SIG-M5 (cell line): ENCODE measurements around the gene CASTOR1.
"Not testable (repeated sequence)": the region's sequence is repeated elsewhere in the genome, so short reads cannot be mapped to it uniquely, and the experiment has no call there.

Source experiments
- DNase-seq: peaks from one replicate; lab custom pipeline; 2025; lab: John Stamatoyannopoulos, UW

CASTOR1 gene

DNA sequence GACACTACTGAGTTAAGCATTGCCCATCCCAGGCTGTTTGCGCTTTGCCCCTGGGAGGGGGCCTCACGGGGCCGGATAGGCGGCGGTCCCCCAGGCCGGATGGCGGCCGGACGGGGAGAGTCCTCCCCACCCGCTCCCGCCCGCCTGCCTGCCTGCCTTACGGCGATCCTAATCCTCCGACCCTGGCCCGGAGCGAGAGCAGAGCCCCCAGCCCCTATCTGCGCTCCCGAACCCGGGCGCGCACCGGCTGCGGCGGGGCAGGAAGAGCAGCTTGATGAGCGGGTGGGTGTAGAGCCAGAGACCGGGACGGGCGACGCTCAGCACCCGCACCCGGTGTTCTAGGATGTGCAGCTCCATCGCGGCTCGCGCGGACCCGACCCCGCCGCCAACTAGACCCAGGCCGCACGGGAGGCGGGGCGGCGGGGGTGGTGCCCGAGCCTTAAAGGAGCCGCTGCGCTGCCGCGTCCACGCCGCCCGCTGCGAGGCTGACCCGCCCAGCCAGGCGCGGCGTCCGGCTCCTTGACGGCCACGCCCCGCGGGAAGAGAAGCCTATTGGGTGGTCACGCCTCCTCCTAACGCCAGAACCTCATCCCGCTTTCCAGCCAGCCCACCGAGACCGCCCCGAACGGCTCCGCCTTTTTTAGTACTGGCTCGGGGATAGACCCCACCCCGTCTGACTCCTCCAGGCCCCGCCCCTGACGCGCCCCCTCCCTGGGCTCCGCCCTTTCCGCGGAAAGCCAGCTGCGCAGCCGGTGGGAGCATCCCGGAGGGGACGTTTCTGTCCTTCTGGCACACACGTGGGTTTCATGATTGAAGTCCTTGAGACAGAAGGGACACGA, at the start of gene CASTOR1:
Gene CASTOR1, minus strand, starts transcription at position 365 of the 839 bp plus-strand sequence. Its CDS starts 8 bp downstream, at position 357.
- DNase-seq: no peak

DNA sequence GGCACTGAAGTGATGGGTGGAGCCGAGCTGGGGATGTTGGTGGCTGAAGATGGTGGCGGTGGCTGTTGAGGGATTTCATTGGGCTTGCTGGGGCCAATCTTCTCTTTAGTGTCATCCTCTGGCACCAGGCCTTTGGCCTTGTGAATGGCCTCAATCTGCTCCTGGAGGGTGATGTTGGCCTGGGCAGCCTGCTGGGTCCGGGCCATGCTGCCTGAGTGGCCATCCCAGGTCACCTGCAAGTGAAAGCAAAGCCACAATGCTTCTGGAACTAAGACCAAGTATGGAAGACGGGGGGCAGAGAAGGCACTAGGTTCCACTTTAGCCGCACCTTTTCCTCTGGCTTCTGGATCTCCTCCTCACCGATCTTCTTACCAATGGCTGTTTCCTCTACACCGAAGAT, 49.5 kb upstream of the CASTOR1 start:
- no peak for DNase-seq

DNA sequence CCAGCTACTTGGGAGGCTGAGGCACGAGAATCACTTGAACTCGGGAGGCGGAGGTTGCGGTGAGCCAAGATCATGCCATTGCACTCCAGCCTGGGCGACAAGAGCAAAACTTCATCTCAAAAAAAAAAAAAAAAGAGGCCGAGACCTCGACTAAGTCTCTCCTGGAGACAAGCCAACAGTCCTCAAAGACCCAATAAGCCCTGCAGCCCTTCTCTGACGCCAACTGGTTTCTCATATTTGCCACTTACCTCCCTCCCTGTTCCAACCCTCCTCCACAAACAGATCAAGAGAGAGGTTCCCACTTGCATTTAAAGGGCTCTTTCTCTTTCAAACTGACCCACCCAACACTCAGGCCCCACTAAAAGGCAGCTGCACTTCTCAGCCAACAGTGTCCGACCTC, 49.0 kb upstream of the CASTOR1 start:
- DNase-seq: not testable (repeated sequence)

DNA sequence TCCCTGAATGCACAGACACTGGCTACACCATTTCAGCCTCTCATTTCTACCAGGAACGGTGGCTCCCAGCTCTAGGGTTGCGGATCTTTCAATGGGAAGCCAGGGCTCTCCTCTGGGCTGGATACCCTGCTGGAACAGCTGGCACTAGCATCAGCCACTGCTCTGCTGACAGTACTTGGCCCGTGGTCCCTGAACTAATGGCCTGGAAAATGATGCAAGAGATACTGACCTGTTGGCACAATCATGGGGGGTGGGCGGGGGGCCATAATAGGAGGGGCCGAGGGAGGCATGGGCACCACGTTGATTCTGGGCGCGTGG, 48.1 kb upstream of the CASTOR1 start:
- DNase-seq: no peak

DNA sequence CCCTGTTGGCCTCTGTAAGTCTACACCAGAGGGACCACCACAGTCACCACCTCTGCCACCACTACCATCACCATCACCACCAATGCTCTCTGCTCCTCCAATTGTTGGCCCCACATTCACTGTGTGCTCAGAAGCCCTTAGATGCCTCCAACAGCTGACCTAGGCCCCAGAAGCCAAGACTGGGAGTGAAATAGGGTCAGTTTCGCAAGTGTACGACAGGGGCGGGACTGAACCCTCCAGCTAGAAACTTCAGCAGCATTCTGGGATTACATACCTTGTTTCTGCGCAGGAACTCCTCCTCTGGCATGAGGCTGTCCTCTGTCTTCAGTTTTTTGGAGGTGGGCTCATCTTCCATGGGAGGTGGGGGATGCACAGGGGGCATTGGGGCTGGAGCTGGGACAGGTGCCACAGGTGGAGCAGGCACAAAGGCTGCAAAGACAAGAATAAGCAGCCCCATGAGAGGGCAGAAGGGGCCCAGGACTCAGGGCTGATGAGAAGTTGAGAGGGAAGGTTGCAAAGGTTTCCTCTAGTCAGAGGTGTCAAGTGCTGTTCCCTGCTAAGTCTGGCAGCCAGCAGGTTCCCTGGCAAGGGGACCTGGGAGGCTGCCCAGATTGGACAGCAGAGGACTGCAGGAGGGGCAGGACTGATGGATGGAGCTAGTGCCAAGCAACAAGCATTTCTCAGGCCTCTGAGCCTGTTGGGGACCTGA, 47.6 kb upstream of the CASTOR1 start:
- no peak for DNase-seq

DNA sequence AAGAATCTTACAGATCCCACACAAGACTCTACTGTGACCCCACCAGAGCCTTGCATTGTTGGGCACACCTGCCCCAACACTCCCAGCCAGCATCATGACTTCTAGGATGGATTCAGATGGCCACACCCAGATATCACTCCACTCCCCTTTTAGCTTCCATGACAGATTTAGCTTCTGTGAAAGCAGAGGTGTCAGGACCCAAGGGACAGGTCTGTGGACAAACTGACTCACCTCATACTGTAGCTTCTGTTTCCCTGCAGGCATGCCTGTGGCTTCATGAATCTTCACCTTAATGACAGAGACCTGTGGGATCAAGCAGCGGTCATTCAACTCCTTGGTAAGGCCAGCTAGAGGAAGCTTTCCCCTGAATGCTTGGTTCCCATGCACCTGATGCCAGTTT, 45.9 kb upstream of the CASTOR1 start:
- no peak for DNase-seq

DNA sequence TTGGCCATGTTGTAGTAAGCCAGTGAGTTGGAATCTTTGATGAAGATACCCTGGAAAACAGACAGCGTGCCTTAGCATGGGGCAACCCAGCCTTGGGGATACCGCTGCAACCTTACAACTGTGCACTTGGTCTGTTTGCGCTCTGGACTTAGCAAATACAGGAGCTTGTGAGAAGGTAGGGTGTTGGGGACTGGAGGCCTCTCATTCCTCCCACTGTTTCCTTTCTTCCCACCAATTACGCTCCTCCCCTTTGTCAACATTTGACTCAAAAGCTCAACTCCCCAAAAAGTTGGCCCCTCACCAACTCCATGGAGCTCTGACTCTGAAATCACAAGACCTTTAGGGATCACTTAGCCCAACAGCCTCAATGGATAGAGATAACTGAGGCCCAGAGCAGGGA, 45.3 kb upstream of the CASTOR1 start:
- DNase-seq: no peak

DNA sequence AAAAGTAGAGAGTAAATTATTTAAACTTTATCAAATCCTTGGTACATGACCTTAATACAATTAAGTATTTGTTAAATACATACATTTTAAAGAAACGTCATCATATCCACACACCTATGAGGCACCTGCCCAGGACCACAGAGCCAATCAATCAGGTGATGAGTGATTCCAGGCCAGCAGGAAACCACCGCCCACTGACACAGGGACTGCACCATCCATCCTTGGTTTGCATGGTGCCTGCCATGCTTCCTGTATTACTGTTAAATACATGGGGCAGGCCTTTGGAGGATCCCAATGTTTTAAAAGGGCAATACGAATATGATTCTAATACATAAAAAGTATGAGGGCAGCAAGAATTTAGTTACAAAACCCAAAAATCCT, 44.4 kb upstream of the CASTOR1 start:
- no peak for DNase-seq

DNA sequence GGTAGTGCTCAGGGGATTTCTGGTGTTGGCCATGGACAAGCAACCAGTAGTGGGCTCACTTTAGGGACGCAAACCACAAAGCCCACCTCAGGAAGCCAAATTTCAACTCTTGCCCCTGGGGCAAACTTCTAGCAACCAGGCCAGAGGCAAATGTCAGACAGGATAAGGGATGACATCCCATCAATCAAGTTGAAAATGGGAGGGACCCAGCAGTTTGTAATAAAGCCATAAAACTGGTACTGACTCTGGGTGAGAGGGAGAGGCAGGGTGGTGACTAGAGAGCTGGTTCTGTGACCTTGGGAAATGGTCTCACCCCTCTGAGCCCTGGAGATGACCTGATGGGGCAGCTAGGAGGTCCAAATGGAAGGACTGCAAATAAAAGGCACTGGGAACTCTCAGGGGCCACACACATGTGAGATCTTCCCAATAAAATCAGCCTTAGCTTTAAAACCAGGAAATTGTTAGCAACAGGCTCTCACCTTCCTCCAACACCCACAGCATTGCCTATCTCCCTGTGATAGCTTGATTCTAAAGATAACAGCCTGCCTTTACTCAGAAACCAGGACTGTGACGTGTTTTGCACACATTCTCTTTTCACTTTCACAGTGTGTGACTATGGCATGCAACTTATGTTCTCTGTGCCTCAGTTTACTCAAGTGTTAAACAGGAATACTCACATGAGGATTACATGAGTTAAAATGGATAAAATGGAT, 43.8 kb upstream of the CASTOR1 start:
- no peak for DNase-seq

DNA sequence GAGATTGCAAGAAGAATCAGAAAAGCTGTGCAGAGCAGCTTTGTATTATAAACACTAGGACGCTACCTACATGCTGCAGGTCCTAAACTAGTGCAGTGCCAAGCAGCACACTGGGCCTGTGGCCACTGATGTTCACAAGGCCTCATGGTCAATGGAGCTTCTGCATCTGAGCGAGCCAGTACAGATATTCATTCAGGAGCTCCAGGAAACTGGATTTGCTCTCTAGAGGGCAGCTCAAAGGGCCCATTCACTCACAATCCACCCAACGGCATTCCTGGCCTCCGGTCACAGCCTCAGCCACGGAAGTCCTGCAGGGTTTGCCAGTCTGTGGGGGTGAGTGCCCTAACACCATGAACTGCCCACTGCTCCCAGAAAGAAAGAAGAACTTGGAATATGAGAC, 43.2 kb upstream of the CASTOR1 start:
- no peak for DNase-seq

DNA sequence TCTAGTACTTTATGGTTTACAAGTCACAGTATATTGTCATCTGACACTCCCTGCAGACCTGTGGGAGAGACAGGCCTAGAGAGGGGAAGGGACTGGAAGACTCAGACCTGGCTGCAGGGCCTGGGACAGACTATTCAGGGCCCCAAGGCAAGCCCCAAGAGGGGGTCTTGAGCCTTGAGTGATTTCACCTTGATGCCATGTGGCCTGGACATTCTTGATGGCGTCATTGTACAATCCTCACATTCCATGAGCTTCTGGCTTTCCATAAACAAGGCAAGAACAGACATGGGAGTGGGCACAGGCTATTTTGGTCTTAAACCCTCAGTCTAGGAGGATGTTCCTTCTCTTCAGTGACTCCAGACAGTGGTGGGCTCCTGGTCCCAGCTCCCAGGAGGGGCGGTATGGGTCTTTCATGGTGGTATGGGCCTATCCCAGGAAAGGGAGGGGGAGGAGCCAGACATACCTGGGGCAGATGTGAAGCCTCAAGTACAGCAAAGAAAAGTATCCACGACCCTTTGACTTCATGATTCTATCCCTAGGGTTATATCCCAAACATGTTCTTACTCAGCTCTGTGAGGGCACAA, 39.3 kb upstream of the CASTOR1 start:
- no peak for DNase-seq

DNA sequence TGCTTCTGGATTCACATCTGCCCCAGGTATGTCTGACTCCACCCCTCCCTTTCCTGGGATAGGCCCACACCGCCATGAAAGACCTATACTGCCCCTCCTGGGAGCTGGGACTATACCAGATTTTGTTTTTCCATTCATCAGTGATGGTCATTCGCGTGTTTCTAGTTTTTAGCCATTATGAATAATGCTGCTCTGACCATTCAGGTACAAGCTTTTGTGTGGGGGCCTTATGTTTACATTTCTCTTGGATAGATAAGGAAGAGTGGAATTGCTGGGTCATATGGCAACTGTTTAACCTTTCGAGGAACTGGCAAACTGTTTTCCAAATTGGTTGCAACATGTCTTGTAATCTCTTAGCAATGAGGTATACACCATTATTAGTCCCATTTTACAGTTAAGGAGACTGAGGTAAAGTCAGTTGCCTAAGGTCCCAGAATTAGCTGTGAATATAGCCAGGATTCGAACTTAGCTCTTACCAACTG, 38.6 kb upstream of the CASTOR1 start:
- no peak for DNase-seq

DNA sequence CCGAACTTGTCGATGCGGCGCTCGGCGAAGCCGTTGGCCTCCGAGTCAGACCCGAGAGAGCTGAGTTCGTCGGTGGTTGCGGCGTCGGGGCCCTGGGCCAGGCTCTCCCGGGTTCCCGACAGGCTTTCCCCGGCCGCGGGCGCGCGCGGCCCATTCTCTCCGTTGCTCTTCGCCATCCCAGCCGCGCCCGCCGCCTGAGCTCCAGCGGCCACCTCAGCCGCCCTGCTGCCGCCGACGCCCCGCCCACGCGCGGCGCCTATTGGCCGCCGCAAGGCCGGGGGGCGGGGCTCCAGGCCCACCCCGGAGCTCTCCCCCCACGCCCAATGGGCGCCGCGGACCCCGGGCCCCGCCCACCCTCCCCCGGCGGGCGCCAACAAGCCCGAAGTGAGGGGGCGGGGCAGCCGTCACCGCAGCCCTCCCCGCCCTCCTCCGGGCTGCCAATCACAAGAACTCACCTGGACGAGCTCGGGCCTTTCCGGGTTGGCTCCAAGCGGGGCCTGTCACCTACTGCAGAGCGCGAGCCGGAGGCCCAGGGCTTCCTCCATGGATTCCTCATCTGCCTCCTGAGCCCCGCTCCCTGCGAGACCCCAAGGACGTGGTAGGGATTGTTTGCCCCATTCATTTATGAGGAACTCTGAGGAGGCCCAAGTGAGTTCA, 37.5 kb upstream of the CASTOR1 start, which contains the start of gene TBC1D10A:
Gene TBC1D10A, minus strand, starts transcription at position 236 of the 657 bp plus-strand sequence. Its CDS starts 60 bp downstream, at position 176.
- no peak for DNase-seq

DNA sequence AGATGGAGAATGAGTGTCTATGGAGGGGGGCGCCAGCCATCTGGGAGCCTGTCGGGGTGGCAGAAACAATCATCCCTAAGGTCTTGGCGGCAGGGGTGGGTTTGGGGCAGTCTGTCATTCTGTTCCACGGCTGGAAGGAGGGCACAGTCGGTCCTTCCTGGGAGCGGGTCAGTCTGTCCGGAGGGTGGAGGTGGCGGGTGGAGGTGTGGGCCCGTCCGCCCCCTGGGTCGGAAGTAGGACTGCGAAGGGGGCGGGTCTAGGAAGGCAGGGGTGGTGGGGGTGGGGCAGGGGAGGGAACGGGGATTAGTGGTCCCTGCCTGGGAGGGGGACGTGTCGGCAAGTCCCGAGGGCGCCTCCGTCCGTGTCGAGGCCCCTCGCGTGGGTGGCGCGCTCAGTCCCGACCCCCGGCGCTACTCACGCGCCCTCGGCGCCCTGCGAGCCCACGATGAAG, 37.0 kb upstream of the CASTOR1 start:
- DNase-seq: no peak

DNA sequence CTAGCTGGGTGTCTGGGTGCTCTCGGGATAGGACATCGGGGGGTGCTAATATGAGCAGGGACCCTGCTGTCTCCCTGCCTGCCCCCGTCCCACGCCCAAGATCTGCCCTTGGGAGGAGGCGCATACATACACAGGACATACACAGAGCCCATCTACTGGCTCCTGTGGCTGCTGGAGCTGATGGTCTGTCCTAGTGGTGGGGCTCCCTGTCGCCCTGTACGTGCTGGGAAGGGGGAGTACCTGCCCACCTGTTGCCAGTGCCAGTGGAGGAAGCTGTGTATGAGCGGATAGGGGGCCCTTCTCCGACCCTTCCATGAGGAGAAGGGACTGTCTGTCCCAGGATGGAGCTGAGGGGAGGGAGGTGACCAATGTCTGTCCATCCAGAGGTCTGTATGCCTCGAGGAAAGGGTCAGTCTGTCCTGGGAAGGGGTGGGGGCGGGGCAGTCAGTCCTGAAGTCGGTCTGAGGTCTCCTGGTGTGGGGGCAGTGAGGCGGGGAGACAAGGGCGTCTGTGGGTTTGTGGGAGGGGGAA, 36.5 kb upstream of the CASTOR1 start:
- DNase-seq: no peak

DNA sequence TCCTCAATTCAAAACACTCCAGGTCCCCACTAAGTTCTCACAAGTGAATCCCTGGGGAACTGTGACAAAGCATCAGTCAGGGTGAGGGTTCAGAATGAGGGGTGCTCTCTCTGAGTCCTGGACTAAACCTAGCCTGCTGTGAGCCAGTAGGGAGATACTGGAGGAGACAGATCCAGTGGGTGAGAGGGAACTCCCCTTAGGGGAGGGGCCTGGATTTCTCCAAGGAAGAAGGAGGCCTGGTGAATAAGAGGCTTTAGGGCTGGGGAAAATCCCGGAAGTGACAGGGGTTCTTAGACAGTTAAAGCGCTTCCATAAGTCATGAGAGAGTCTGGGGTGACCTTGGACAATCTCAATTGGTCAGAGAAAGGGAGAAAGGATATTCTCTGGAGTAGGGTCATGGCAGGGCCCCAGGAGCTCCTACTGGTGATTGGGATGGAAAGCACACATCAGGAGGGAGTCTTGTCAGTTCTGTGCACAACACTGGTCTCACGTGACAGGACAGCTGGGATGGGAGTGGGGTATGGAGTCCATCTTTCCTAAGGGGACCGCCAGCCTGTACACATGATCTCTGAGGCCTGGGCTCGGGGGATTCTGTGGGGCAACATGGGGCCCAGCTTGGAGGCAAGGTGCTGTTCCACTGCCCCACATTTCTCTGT, 35.9 kb upstream of the CASTOR1 start:
- DNase-seq: no peak

DNA sequence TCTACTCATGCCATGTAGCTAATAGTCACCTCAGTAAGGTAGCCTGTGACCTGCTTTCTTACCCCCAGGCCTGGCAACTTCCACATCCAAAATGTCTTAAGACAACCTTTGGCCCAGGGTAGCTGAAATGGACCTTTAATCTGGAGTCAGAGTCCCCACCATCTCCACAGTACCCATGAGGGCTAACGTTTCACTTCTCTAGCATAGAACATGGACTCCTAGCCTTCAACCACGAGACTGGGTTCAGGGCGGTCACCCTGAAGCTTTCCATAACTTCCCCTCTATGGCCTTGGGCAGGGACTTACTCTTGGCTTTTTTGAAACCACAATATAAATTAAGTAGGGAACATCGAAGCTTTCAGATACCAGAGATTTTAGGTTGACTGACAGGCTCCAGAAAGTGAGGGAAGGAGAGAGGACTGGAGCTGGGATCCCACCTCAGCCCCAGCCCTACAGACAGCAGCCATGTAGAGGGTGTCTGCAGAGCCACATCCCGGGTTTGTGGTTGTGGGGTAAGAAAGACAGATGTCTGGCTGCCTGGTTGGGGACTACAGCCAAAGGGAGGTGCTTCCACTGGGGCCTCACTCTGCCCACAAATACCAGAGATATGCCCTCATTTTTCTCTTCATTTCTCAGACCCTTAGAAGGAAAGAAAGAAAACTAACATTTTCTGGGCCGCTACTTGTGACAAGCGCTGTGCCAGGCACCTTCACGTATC, 34.9 kb upstream of the CASTOR1 start:
- DNase-seq: no peak

DNA sequence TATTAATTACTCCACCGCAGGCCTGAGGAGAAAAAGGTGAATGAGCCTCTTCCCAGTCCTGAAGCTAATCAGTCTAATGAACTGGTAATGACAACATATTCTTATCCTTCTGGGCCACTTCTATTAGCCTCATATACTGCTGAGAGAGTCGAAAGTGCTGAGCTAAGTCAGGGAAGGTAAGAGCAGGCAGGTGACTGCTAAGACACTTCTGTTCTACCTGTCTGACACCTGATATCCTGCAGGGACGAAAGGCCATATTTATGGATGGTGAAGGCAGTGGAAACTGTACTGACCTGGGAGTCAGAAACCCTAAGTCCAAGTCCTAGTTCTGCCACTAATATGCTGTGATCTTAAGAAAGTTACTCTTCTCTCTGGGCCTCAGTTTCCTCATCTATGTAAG, 33.9 kb upstream of the CASTOR1 start:
- DNase-seq: no peak

DNA sequence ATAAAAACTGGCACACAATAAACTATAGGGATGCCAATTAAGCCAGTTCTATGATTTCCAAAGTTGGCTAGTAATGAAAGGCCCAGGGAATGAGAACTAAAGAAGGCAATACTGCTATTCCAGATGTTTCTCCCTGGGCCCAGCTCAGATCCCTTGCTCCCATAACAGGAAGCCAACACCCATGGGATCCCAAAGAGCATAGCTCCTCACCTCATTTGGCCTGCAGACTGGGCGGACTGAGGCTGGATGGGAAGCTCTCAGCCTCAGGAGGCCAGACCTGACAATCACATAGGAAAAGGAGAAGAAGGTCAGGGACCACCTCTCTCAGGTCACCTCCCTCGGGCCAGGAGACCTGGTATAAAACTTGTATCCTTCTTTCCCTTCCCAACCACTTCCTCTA, 32.2 kb upstream of the CASTOR1 start:
- no peak for DNase-seq

DNA sequence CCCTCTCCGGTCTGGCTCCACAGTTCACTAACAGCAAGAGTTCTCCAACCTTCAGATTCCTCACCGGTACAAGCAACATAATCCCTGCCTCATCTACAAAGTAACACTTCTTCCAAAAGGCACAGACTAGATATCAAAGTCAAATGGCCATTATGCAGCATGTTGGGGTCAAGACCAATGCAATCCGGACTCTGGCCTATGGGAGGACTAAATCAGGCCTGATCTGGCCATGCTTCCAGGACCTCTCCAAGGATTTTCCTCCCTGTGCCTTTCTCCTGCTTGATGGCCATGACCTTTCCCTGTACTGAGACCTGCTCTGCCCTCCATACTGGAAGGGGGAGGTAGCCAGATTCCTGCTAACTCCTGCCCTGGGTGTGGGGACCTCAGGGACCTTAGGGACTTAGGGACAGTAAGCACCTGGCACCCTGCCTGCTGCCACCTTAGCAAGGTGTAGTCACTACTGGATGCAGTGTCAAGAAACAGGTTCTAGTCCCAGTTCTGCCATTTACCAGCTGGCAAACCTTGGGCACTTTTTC, 30.8 kb upstream of the CASTOR1 start:
- DNase-seq: no peak
